K562 (cell line): ENCODE data around the gene SCPEP1. TPM values are rescaled to one million over a fixed set of nuclear protein-coding genes. Genes with fewer than 3 reads are reported as not detected.

Experiments
- GTF2A2 ChIP-seq: IDR thresholded peaks from 2 replicates; pipeline ENCODE4 v1.6.1; 2016; ENCODE audit warnings: mild to moderate bottlenecking, missing genetic modification characterization, missing compliant biosample characterization
- HDAC8 ChIP-seq: fragments of 450-650 bp; IDR thresholded peaks from 2 replicates; pipeline ENCODE4 v1.6.1; 2016; ENCODE audit warnings: mild to moderate bottlenecking, missing genetic modification characterization, moderate library complexity, missing compliant biosample characterization
- JUND ChIP-seq, 2 experiments: IDR thresholded peaks; 2 replicates in 1 of 2; 3 replicates in 1 of 2; pipeline ENCODE4 v1.6.1; 2011; ENCODE audit warnings: borderline replicate concordance in 2 of 2, low read depth in 2 of 2, low read length in 2 of 2, improper control_type of control experiment in 1 of 2, missing biosample characterization in 1 of 2, missing genetic modification characterization in 1 of 2, missing genetic modification reagents in 1 of 2
- MAFF ChIP-seq: IDR thresholded peaks from 2 replicates; pipeline ENCODE4 v1.6.1; 2012; ENCODE audit warnings: low read length, improper control_type of control experiment
- MCM7 ChIP-seq, 2 experiments: fragments of 450-650 bp; IDR thresholded peaks; 2 replicates each; pipeline ENCODE4 v1.6.1; 2016 to 2018
- MEF2A ChIP-seq: IDR thresholded peaks from 2 replicates; pipeline ENCODE4 v1.6.1; 2011; ENCODE audit warnings: low read depth, mild to moderate bottlenecking, low read length, moderate library complexity; ENCODE audit not compliant: control insufficient read depth
- PHF21A ChIP-seq: fragments of 450-650 bp; IDR thresholded peaks from 2 replicates; pipeline ENCODE4 v1.6.1; 2017; ENCODE audit warnings: low read depth, borderline replicate concordance
- SIX5 ChIP-seq, 2 experiments: IDR thresholded peaks; 2 replicates each; pipeline ENCODE4 v1.6.1; 2011; ENCODE audit warnings: low read length in 2 of 2, borderline replicate concordance in 1 of 2, low read depth in 1 of 2, mild to moderate bottlenecking in 1 of 2, moderate library complexity in 1 of 2; ENCODE audit not compliant: insufficient read depth in 1 of 2
- SRSF3 ChIP-seq: fragments of 200-400 bp; formaldehyde crosslinking; IDR thresholded peaks from 2 replicates; pipeline ENCODE4 v1.6.1; 2016; ENCODE audit warnings: mild to moderate bottlenecking, low read length, moderate library complexity; ENCODE audit not compliant: insufficient read depth
- ZC3H4 ChIP-seq: sonication (generic); formaldehyde crosslinking; IDR thresholded peaks from 2 replicates; pipeline ENCODE4 v1.9.0; 2021; ENCODE audit warnings: missing genetic modification reagents, borderline replicate concordance
- ZNF239 ChIP-seq: fragments of 250-450 bp; sonication (Bioruptor Pico); IDR thresholded peaks from 2 replicates; pipeline ENCODE4 v1.4.0; 2020; ENCODE audit warnings: mild to moderate bottlenecking
- ZNF316 ChIP-seq: fragments of 450-650 bp; IDR thresholded peaks from 2 replicates; pipeline ENCODE4 v1.6.1; 2016
- ZNF668 ChIP-seq: fragments of 250-450 bp; sonication (Bioruptor Pico); IDR thresholded peaks from 2 replicates; pipeline ENCODE4 v1.8.0; 2022; ENCODE audit warnings: mild to moderate bottlenecking, inconsistent platforms
- ZNF780A ChIP-seq: fragments of 250-450 bp; sonication (Bioruptor Pico); IDR thresholded peaks from 2 replicates; pipeline ENCODE4 v1.5.0; 2021; ENCODE audit warnings: mild to moderate bottlenecking
- polyA plus RNA-seq, 8 experiments: library from polyadenylated mRNA; depleted of rRNA in 4 of 8; stranded (reverse) in 5 of 8; unstranded in 3 of 8; fragments of >200 nt; fragmentation: Nextera tagmentation in 2 of 8; fragmentation: Illumina TruSeq in 1 of 8; extraction: Ambion mirVana in 2 of 8; extraction: Trizol in 1 of 8; gene quantifications; 2 replicates each; pipeline versions ENCODE4 v1.2.1 to v1.2.3, GENCODE V29; 2011 to 2014; ENCODE audit warnings: inconsistent platforms in 1 of 8, missing spikeins in 1 of 8
- total RNA-seq, 7 experiments: library from RNA; depleted of rRNA in 6 of 7; stranded (reverse); fragments of >200 nt in 6 of 7; fragmentation: Illumina TruSeq in 2 of 7; extraction: Trizol in 2 of 7; gene quantifications; 2 replicates each; pipeline versions ENCODE4 v1.2.1 to v1.2.3, GENCODE V29; 2011 to 2021; ENCODE audit warnings: low replicate concordance in 1 of 7
- TF ChIP-seq, protein P1 (sequence below), 3 experiments: fragments of 200-800 bp in 1 of 3; sonication (Bioruptor generic) in 1 of 3; sonication (generic) in 1 of 3; formaldehyde crosslinking in 1 of 3; IDR thresholded peaks; 2 replicates each; pipeline versions ENCODE4 v1.6.1 to v1.8.0; 2016 to 2022; ENCODE audit warnings: mild to moderate bottlenecking in 2 of 3, missing compliant biosample characterization in 2 of 3, missing genetic modification characterization in 2 of 3, missing genetic modification reagents in 1 of 3
- TF ChIP-seq, protein P2 (sequence below): fragments of 450-650 bp; formaldehyde crosslinking; IDR thresholded peaks from 2 replicates; pipeline ENCODE4 v1.4.0; 2022; ENCODE audit warnings: missing genetic modification characterization
- TF ChIP-seq, protein P3 (sequence below): fragments of 250-450 bp; sonication (Bioruptor Pico); IDR thresholded peaks from 2 replicates; pipeline ENCODE4 v1.5.0; 2021
- TF ChIP-seq, protein P4 (sequence below): fragments of 250-450 bp; sonication (Bioruptor Pico); IDR thresholded peaks from 2 replicates; pipeline ENCODE4 v1.4.0; 2020; ENCODE audit warnings: borderline replicate concordance
- TF ChIP-seq, protein P5 (sequence below): fragments of 250-450 bp; sonication (Bioruptor Pico); IDR thresholded peaks from 2 replicates; pipeline ENCODE4 v1.8.0; 2022; ENCODE audit warnings: moderate library complexity, mild to moderate bottlenecking, inconsistent platforms
- TF ChIP-seq, protein P6 (sequence below): fragments of 450-650 bp; formaldehyde crosslinking; IDR thresholded peaks from 2 replicates; pipeline ENCODE4 v1.4.0; 2020; ENCODE audit warnings: mild to moderate bottlenecking, moderate library complexity

Gene SCPEP1
- total and polyA plus RNA-seq, 9 of the 15 experiments (the other 6 are each of a cell fraction or from before 2014, with no cell fraction given) = 5.1 to 14.8 (median 7.2) TPM

DNA sequence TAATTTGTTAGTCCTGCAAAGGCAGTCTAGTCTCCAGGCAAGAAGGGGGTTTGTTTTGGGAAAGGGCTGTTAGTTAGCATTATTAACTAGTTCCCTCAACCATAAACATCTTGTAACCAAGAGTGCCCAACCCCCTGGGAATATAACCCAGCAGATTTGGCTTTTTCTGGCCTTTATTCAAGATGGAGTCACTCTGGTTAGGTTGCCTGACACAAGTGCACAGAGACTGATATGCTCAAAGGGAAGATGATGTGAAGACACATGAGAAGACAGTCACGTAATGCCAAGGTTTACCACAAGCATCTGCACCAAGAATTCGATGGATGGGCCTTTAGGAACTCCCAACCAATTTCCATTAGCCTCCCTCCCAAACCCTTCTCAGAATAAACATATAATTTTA is 3.9 kb upstream of the SCPEP1 start (continued):
- no peak for TF ChIP-seq PHF21A
- TF ChIP-seq, protein P1, sequence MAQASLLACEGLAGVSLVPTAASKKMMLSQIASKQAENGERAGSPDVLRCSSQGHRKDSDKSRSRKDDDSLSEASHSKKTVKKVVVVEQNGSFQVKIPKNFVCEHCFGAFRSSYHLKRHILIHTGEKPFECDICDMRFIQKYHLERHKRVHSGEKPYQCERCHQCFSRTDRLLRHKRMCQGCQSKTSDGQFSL (CRISPR knock-in tag; IDR thresholded peaks at IDR 0.05) = no peak
- TF ChIP-seq, protein P1 (tag; IDR thresholded peaks at IDR 0.05) = peak in 1 of 2 experiments; percentile 57; a peak in 1 of 4 replicates
- TF ChIP-seq, protein P2, sequence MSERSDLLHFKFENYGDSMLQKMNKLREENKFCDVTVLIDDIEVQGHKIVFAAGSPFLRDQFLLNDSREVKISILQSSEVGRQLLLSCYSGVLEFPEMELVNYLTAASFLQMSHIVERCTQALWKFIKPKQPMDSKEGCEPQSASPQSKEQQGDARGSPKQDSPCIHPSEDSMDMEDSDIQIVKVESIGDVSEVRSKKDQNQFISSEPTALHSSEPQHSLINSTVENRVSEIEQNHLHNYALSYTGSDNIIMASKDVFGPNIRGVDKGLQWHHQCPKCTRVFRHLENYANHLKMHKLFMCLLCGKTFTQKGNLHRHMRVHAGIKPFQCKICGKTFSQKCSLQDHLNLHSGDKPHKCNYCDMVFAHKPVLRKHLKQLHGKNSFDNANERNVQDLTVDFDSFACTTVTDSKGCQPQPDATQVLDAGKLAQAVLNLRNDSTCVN = no peak
- no peak for TF ChIP-seq SRSF3
- TF ChIP-seq, protein P3, sequence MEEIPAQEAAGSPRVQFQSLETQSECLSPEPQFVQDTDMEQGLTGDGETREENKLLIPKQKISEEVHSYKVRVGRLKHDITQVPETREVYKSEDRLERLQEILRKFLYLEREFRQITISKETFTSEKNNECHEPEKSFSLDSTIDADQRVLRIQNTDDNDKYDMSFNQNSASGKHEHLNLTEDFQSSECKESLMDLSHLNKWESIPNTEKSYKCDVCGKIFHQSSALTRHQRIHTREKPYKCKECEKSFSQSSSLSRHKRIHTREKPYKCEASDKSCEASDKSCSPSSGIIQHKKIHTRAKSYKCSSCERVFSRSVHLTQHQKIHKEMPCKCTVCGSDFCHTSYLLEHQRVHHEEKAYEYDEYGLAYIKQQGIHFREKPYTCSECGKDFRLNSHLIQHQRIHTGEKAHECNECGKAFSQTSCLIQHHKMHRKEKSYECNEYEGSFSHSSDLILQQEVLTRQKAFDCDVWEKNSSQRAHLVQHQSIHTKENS (CRISPR knock-in tag) = no peak
- TF ChIP-seq, protein P4, sequence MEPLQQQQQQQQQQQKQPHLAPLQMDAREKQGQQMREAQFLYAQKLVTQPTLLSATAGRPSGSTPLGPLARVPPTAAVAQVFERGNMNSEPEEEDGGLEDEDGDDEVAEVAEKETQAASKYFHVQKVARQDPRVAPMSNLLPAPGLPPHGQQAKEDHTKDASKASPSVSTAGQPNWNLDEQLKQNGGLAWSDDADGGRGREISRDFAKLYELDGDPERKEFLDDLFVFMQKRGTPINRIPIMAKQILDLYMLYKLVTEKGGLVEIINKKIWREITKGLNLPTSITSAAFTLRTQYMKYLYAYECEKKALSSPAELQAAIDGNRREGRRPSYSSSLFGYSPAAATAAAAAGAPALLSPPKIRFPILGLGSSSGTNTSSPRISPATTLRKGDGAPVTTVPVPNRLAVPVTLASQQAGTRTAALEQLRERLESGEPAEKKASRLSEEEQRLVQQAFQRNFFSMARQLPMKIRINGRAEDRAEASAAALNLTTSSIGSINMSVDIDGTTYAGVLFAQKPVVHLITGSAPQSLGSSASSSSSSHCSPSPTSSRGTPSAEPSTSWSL (CRISPR knock-in tag) = no peak
- TF ChIP-seq ZNF239 = peak; percentile 46; the same call in 1 of the 2 replicates
- TF ChIP-seq SIX5 (IDR thresholded peaks at IDR 0.05; ENCODE audit: borderline replicate concordance in 1 of 2, insufficient read depth in 1 of 2, low read depth in 1 of 2, low read length in 2 of 2) = no peak
- TF ChIP-seq, protein P5, sequence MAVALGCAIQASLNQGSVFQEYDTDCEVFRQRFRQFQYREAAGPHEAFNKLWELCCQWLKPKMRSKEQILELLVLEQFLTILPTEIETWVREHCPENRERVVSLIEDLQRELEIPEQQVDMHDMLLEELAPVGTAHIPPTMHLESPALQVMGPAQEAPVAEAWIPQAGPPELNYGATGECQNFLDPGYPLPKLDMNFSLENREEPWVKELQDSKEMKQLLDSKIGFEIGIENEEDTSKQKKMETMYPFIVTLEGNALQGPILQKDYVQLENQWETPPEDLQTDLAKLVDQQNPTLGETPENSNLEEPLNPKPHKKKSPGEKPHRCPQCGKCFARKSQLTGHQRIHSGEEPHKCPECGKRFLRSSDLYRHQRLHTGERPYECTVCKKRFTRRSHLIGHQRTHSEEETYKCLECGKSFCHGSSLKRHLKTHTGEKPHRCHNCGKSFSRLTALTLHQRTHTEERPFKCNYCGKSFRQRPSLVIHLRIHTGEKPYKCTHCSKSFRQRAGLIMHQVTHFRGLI = 0 out of 2 replicates have a peak, but pooled peaks have one; percentile 28
- no peak for TF ChIP-seq ZNF316
- TF ChIP-seq ZC3H4 = no peak
- TF ChIP-seq ZNF668 = peak; percentile 64; the same call in 1 of the 2 replicates
- TF ChIP-seq, protein P6, sequence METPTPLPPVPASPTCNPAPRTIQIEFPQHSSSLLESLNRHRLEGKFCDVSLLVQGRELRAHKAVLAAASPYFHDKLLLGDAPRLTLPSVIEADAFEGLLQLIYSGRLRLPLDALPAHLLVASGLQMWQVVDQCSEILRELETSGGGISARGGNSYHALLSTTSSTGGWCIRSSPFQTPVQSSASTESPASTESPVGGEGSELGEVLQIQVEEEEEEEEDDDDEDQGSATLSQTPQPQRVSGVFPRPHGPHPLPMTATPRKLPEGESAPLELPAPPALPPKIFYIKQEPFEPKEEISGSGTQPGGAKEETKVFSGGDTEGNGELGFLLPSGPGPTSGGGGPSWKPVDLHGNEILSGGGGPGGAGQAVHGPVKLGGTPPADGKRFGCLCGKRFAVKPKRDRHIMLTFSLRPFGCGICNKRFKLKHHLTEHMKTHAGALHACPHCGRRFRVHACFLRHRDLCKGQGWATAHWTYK (CRISPR knock-in tag) = peak; percentile 33; the same call in 1 of the 2 replicates
- no peak for TF ChIP-seq JUND (IDR thresholded peaks at IDR 0.05; ENCODE audit: borderline replicate concordance, low read depth, low read length)
- no peak for TF ChIP-seq JUND (tag; IDR thresholded peaks at IDR 0.05; ENCODE audit: borderline replicate concordance, low read depth, low read length)
- peak; percentile 57; the same call in 1 of the 2 replicates for TF ChIP-seq HDAC8 (tag)
- TF ChIP-seq GTF2A2 (tag) = 0 out of 2 replicates have a peak, but pooled peaks have one; percentile 23
- no peak for TF ChIP-seq MEF2A
- no peak for TF ChIP-seq MAFF
- TF ChIP-seq MCM7 (IDR thresholded peaks at IDR 0.05) = no peak
- no peak for TF ChIP-seq ZNF780A (CRISPR knock-in tag)
